Right ventricle myocardium superior (tissue), 1 donor: ENCODE results near the gene RAET1G. TPM values are rescaled to one million over a fixed set of nuclear protein-coding genes. Genes with fewer than 3 reads are reported as not detected.
"Not testable (repeated sequence)": the region's sequence is repeated elsewhere in the genome, so short reads cannot be mapped to it uniquely, and the experiment has no call there.

Experiments
- ATAC-seq: fragments of 200-7000 bp; cut with Tn5 transposase; one replicate; pipeline ENCODE4 v1.9.1; 2020; ENCODE audit warnings: mild to moderate bottlenecking; ENCODE audit not compliant: poor library complexity
- DNase-seq: peaks from one replicate; pipeline ENCODE4 v3.0.0-alpha.2; 2020
- intact Hi-C: fragments of 100-400 bp; cut with DNase I; formaldehyde crosslinking; loops from one replicate; pipeline ENCODE4 v1.11.2; 2022
- total RNA-seq: library from RNA; stranded (reverse); fragmentation: NEBNext Ultra II Directional; extraction: Animal tissue kit (Norgen Biotek cat#: 25700); gene quantifications from one replicate; pipeline ENCODE4 v1.2.1, GENCODE V29; 2021
- donor health status: DM: no; HTN: yes; CAD: no; lungs with severe emphysema.

The RAET1G gene
- total RNA-seq, 1 donor from 2014 or later = not detected

- intact Hi-C loops = no loop called here
- DNase-seq (no peak), ATAC-seq (no peak)
Measured at GRCh38 chr6:149938571-149939355, 15.8 kb upstream of the RAET1G start.

GRCh38 chr6:149938013-149938570 lies 15.2 kb upstream of the RAET1G start:
- ATAC-seq, intact Hi-C loops, DNase-seq: not testable (repeated sequence)

GRCh38 chr6:149936743-149937142 lies 13.8 kb upstream of the RAET1G start:
- DNase-seq (no peak), ATAC-seq (no peak)
- intact Hi-C loops = no loop called here

- intact Hi-C loops = loop anchor here (2.0 kb wide), 1 partner anchor 81 kb away; no protein-coding TSS in a partner anchor
- DNase-seq (no peak), ATAC-seq (no peak)
Measured at GRCh38 chr6:149935668-149936067, 12.7 kb upstream of the RAET1G start.

- ATAC-seq (no peak), DNase-seq (no peak)
- intact Hi-C loops = loop anchor here (2.0 kb wide), 1 partner anchor 82 kb away; no protein-coding TSS in a partner anchor
Measured at GRCh38 chr6:149935246-149935645, 12.3 kb upstream of the RAET1G start.

- intact Hi-C loops = loop anchor here (2.0 kb wide), 1 partner anchor 82 kb away; no protein-coding TSS in a partner anchor
- ATAC-seq (peak; percentile 84), DNase-seq (no peak)
Measured at GRCh38 chr6:149934249-149935156, 11.6 kb upstream of the RAET1G start.

GRCh38 chr6:149933461-149933860 lies 10.5 kb upstream of the RAET1G start:
- no peak for DNase-seq
- no peak for ATAC-seq
- intact Hi-C loops = no loop called here

GRCh38 chr6:149933036-149933435 lies 10.1 kb upstream of the RAET1G start:
- ATAC-seq (no peak), DNase-seq (no peak)
- intact Hi-C loops = no loop called here

GRCh38 chr6:149931501-149931900 lies 8.6 kb upstream of the RAET1G start:
- intact Hi-C loops = no loop called here
- DNase-seq (no peak), ATAC-seq (no peak)

GRCh38 chr6:149929422-149929821 lies 6.5 kb upstream of the RAET1G start:
- DNase-seq = no peak
- intact Hi-C loops = loop anchor here (10.0 kb wide), 2 partner anchors 205 to 375 kb away; no protein-coding TSS in a partner anchor
- ATAC-seq = no peak

- DNase-seq = not testable (repeated sequence)
- intact Hi-C loops = loop anchor here (10.0 kb wide), 2 partner anchors 202 to 372 kb away; no protein-coding TSS in a partner anchor
Measured at GRCh38 chr6:149927025-149927424, 4.1 kb upstream of the RAET1G start.

GRCh38 chr6:149925974-149926777 lies 3.3 kb upstream of the RAET1G start:
- ATAC-seq (peak; percentile 94), DNase-seq (peak; percentile 94)
- intact Hi-C loops = loop anchor here (10.0 kb wide), 2 partner anchors 201 to 371 kb away; no protein-coding TSS in a partner anchor

More at GRCh38 chr6:149927025-149927424, 4.1 kb upstream of the RAET1G start:
- ATAC-seq = not testable (repeated sequence)

GRCh38 chr6:149925253-149925973 lies 2.5 kb upstream of the RAET1G start:
- peak; percentile 55 for ATAC-seq
- peak; percentile 59 for DNase-seq
- intact Hi-C loops = loop anchor here (10.0 kb wide), 2 partner anchors 201 to 371 kb away; no protein-coding TSS in a partner anchor

- no peak for ATAC-seq
- no peak for DNase-seq
- intact Hi-C loops = loop anchor here (5.0 to 10.0 kb wide), 3 partner anchors 88 to 370 kb away; no protein-coding TSS in a partner anchor
Measured at GRCh38 chr6:149924933-149925252, 2.0 kb upstream of the RAET1G start.

GRCh38 chr6:149924206-149924932 lies 1.4 kb upstream of the RAET1G start:
- ATAC-seq = no peak
- intact Hi-C loops = loop anchor here (5.0 to 10.0 kb wide), 3 partner anchors 87 to 370 kb away; no protein-coding TSS in a partner anchor
- DNase-seq = no peak

- ATAC-seq = no peak
- intact Hi-C loops = loop anchor here (5.0 to 10.0 kb wide), 3 partner anchors 86 to 369 kb away; no protein-coding TSS in a partner anchor
- DNase-seq = no peak
Measured at GRCh38 chr6:149923327-149923986, 536 bp upstream of the RAET1G start.
